Osteocyte (in vitro differentiated cells): ENCODE measurements around the gene IFTAP. TPM values are rescaled to one million over a fixed set of nuclear protein-coding genes. Genes with fewer than 3 reads are reported as not detected.
A peak's percentile ranks its signal among the peaks of the same experiment; 100 is the strongest.

Source experiments
- DNase-seq: peaks from one replicate; pipeline ENCODE4 v3.0.0; 2021; ENCODE audit warnings: mixed read lengths; ENCODE audit not compliant: unreplicated experiment; ENCODE audit errors: extremely low spot score
- H3K27ac Mint-ChIP-seq: one replicate; pipeline ENCODE4 v1.8.0; 2021; ENCODE audit warnings: mild to moderate bottlenecking, mixed read lengths; ENCODE audit not compliant: unreplicated experiment
- H3K27me3 Mint-ChIP-seq: one replicate; pipeline ENCODE4 v1.8.0; 2021; ENCODE audit warnings: mixed read lengths; ENCODE audit not compliant: unreplicated experiment
- H3K36me3 Mint-ChIP-seq: one replicate; pipeline ENCODE4 v1.8.0; 2021; ENCODE audit warnings: mixed read lengths; ENCODE audit not compliant: unreplicated experiment
- H3K4me1 Mint-ChIP-seq: one replicate; pipeline ENCODE4 v1.8.0; 2021; ENCODE audit warnings: mixed read lengths; ENCODE audit not compliant: unreplicated experiment
- H3K4me3 Mint-ChIP-seq: one replicate; pipeline ENCODE4 v1.8.0; 2021; ENCODE audit warnings: mild to moderate bottlenecking, moderate library complexity, mixed read lengths; ENCODE audit not compliant: unreplicated experiment
- H3K9me3 Mint-ChIP-seq: one replicate; pipeline ENCODE4 v1.8.0; 2021; ENCODE audit warnings: mixed read lengths; ENCODE audit not compliant: unreplicated experiment
- CTCF ChIP-seq: fragments of 200-600 bp; sonication (generic); IDR thresholded peaks from 2 replicates; pipeline ENCODE4 v1.5.0; 2021; ENCODE audit warnings: antibody characterized with exemption, mild to moderate bottlenecking, moderate library complexity
- total RNA-seq: library from RNA; stranded (reverse); gene quantifications from 2 replicates; pipeline ENCODE4 v1.2.1, GENCODE V29; 2021

IFTAP gene
- total RNA-seq, 1 donor from 2014 or later = 22.5 TPM

GRCh38 chr11:36695571-36695970 is 101.3 kb downstream of the IFTAP start:
- H3K4me3 Mint-ChIP-seq = no peak overlapping the region
- no peaks in the 10 kb centered on the region for H3K4me1 Mint-ChIP-seq

GRCh38 chr11:36696550-36696949 is 102.2 kb downstream of the IFTAP start:
- DNase-seq = no peak
- Mint-ChIP-seq H3K4me3 (no peak overlapping the region), H3K4me1 (no peaks in the 10 kb centered on the region), H3K36me3 (no peaks in the 10 kb centered on the region), H3K27me3 (peaks cover 57% of the 10 kb centered on the region), H3K9me3 (no peaks in the 10 kb centered on the region), H3K27ac (no peak overlapping the region)
- TF ChIP-seq CTCF = no peak

More at GRCh38 chr11:36695571-36695970, 101.3 kb downstream of the IFTAP start:
- Mint-ChIP-seq H3K27ac (no peak overlapping the region), H3K27me3 (peaks cover 54% of the 10 kb centered on the region), H3K9me3 (no peaks in the 10 kb centered on the region), H3K36me3 (no peaks in the 10 kb centered on the region)
- DNase-seq = no peak
- TF ChIP-seq CTCF = no peak

GRCh38 chr11:36699271-36699670 is 105.0 kb downstream of the IFTAP start:
- peaks cover 63% of the 10 kb centered on the region for H3K27me3 Mint-ChIP-seq
- no peaks in the 10 kb centered on the region for H3K4me1 Mint-ChIP-seq
- TF ChIP-seq CTCF = no peak
- no peak for DNase-seq
- no peak overlapping the region for H3K4me3 Mint-ChIP-seq
- H3K36me3 Mint-ChIP-seq = no peaks in the 10 kb centered on the region
- H3K9me3 Mint-ChIP-seq = no peaks in the 10 kb centered on the region
- H3K27ac Mint-ChIP-seq = no peak overlapping the region

- no peak for DNase-seq
- Mint-ChIP-seq H3K9me3 (no peaks in the 10 kb centered on the region), H3K27me3 (peaks cover 66% of the 10 kb centered on the region), H3K36me3 (no peaks in the 10 kb centered on the region), H3K4me1 (no peaks in the 10 kb centered on the region), H3K4me3 (no peak overlapping the region), H3K27ac (no peak overlapping the region)
- TF ChIP-seq CTCF = no peak
Observed at GRCh38 chr11:36700246-36700645, 105.9 kb downstream of the IFTAP start.

- H3K4me3 Mint-ChIP-seq = no peak overlapping the region
- no peaks in the 10 kb centered on the region for H3K36me3 Mint-ChIP-seq
- peak; percentile 84 for TF ChIP-seq CTCF
- H3K27ac Mint-ChIP-seq = no peak overlapping the region
- H3K27me3 Mint-ChIP-seq = peaks cover 54% of the 10 kb centered on the region
- H3K9me3 Mint-ChIP-seq = no peaks in the 10 kb centered on the region
- no peak for DNase-seq
- no peaks in the 10 kb centered on the region for H3K4me1 Mint-ChIP-seq
Observed at GRCh38 chr11:36702330-36703054, 108.2 kb downstream of the IFTAP start.
